Stimulated activated CD4-positive, alpha-beta T cell treated with anti-CD3 and anti-CD28 coated beads, Interleukin-12 subunit alpha, Interleukin-12 subunit beta, amount 100 ng/mL, for 48 hours (primary cell): ENCODE data around the gene MIDN.

ENCODE experiments used
- DNase-seq, 3 donors: peaks; one replicate each; pipeline ENCODE4 v3.0.0-alpha.2; 2020; ENCODE audit warnings: low read depth in 2 of 3, low spot score in 1 of 3

MIDN gene

GRCh38 chr19:1220976-1221903 lies 27.1 kb upstream of the MIDN start:
- no peak for DNase-seq

GRCh38 chr19:1221904-1222255 lies 26.5 kb upstream of the MIDN start:
- no peak for DNase-seq

- DNase-seq: no peak
Measured at GRCh38 chr19:1222394-1222793, 26.0 kb upstream of the MIDN start.

GRCh38 chr19:1223018-1223855 lies 25.1 kb upstream of the MIDN start:
- no peak for DNase-seq

- no peak for DNase-seq
Measured at GRCh38 chr19:1224047-1224825, 24.1 kb upstream of the MIDN start.

GRCh38 chr19:1224847-1225246 lies 23.5 kb upstream of the MIDN start:
- no peak for DNase-seq

GRCh38 chr19:1225440-1226226 lies 22.8 kb upstream of the MIDN start:
- no peak for DNase-seq

- no peak for DNase-seq
Measured at GRCh38 chr19:1226227-1226518, 22.2 kb upstream of the MIDN start.

GRCh38 chr19:1226522-1227303 lies 21.7 kb upstream of the MIDN start:
- no peak for DNase-seq

GRCh38 chr19:1227304-1228054 lies 20.9 kb upstream of the MIDN start:
- DNase-seq: no peak

- no peak for DNase-seq
Measured at GRCh38 chr19:1228161-1228957, 20.0 kb upstream of the MIDN start.

GRCh38 chr19:1229056-1229923 lies 19.1 kb upstream of the MIDN start:
- no peak for DNase-seq

GRCh38 chr19:1229924-1230782 lies 18.2 kb upstream of the MIDN start:
- DNase-seq: no peak

- no peak for DNase-seq
Measured at GRCh38 chr19:1230783-1231489, 17.4 kb upstream of the MIDN start.

GRCh38 chr19:1231729-1232637 lies 16.4 kb upstream of the MIDN start:
- DNase-seq: no peak
